Mammary epithelial cell (primary cell): ENCODE results near the gene UGT2B17.

Experiments used
- CTCF ChIP-seq, 2 donors: IDR thresholded peaks in 1 of 2; conservative IDR thresholded peaks in 1 of 2; 2 replicates each; pipeline ENCODE4 v1.5.1; 2011 to 2012; ENCODE audit warnings: inconsistent platforms in 2 of 2, low read length in 2 of 2, mild to moderate bottlenecking in 2 of 2, control low read depth in 1 of 2, low read depth in 1 of 2; ENCODE audit not compliant: insufficient read depth in 1 of 2; ENCODE audit errors: extremely low read depth in 1 of 2
- EZH2 ChIP-seq: IDR thresholded peaks from 2 replicates; pipeline ENCODE4 v1.6.1; 2012; ENCODE audit warnings: low read length, inconsistent platforms, borderline replicate concordance

- TF ChIP-seq EZH2 (no peak), CTCF (conservative IDR thresholded peaks at IDR 0.05 in 1 of 2, IDR thresholded peaks at IDR 0.05 in 1 of 2; ENCODE audit: extremely low read depth in 1 of 2, insufficient read depth in 1 of 2, low read depth in 1 of 2, low read length in 2 of 2) (no peak)
Observed at GRCh38 chr4:68613752-68614151, 37.6 kb upstream of the UGT2B17 start.
